ENCODE results near the gene PHIP. TPM values are rescaled to one million over a fixed set of nuclear protein-coding genes. Genes with fewer than 3 reads are reported as not detected.

The PHIP gene
- total RNA-seq, 4 donors from 2014 or later = 20.2 to 65.2 (median 25.1) TPM

DNA sequence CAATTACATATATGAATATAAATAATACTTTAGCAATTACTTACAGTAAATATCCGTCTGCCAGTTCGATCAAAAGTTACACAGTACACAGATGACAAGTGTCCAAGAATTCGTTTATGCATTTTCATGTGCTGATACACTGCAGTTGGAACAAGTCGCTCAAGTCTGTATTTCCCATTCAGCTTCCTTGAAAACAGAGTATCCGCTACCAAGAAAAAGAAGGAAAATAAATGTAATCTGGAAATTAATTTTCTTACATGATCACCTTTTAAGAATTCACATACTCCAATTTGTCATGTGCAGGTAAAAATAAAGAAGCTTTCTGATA lies 35.3 kb downstream of the PHIP start:
- H3K27me3 ChIP-seq = no peaks in the 10 kb centered on the region
- no peak overlapping the region for H3K4me3 ChIP-seq
- H3K4me1 ChIP-seq = no peaks in the 10 kb centered on the region
- TF ChIP-seq POLR2A (IDR thresholded peaks at IDR 0.05) = no peak
- TF ChIP-seq, protein P1, sequence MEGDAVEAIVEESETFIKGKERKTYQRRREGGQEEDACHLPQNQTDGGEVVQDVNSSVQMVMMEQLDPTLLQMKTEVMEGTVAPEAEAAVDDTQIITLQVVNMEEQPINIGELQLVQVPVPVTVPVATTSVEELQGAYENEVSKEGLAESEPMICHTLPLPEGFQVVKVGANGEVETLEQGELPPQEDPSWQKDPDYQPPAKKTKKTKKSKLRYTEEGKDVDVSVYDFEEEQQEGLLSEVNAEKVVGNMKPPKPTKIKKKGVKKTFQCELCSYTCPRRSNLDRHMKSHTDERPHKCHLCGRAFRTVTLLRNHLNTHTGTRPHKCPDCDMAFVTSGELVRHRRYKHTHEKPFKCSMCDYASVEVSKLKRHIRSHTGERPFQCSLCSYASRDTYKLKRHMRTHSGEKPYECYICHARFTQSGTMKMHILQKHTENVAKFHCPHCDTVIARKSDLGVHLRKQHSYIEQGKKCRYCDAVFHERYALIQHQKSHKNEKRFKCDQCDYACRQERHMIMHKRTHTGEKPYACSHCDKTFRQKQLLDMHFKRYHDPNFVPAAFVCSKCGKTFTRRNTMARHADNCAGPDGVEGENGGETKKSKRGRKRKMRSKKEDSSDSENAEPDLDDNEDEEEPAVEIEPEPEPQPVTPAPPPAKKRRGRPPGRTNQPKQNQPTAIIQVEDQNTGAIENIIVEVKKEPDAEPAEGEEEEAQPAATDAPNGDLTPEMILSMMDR (IDR thresholded peaks at IDR 0.05) = no peak
- no peak overlapping the region for H3K27ac ChIP-seq
- peaks cover 0 to 21% (median 0%) of the 10 kb centered on the region in 3 donors for H3K36me3 ChIP-seq
- H3K9me3 ChIP-seq = no peaks in the 10 kb centered on the region
- no peak for DNase-seq

DNA sequence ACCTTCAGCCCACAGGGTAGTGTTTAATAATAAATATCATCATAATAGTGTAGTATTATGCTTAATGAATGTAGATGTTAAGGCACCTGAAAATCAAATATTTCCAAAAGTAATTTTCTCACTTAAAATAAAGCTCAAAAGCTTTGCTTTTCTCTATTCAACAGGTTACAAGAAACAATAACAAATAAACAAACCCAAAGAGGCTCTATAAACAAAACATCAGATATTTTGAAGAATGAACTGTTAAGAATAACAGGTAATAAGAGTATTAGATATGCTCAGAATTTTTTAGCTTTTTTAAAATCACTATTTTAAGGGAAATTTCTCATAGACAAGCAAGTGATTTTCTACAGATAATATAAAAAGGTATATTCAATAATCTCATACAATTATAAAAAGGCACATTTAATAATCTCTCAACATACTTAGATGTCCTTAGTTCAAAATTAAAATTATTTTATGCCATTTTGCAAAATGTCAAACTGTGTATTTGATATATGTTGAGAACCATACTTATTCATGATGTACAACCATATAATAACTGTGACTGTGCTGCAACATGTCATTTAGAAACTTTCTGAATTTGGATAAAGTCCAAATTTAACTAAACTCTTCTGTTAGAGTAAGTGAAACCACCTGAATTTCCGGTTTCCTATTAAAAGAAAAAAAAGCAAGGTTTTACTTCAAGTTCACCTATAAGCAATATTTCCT lies 35.8 kb downstream of the PHIP start:
- H3K27ac ChIP-seq = no peak overlapping the region
- no peak for DNase-seq
- no peaks in the 10 kb centered on the region for H3K27me3 ChIP-seq
- no peak overlapping the region for H3K4me3 ChIP-seq
- H3K9me3 ChIP-seq = no peaks in the 10 kb centered on the region
- TF ChIP-seq, protein P1 (IDR thresholded peaks at IDR 0.05) = no peak
- TF ChIP-seq POLR2A (IDR thresholded peaks at IDR 0.05) = no peak
- H3K36me3 ChIP-seq = peaks cover 0 to 26% (median 0%) of the 10 kb centered on the region in 3 donors
- no peaks in the 10 kb centered on the region for H3K4me1 ChIP-seq

DNA sequence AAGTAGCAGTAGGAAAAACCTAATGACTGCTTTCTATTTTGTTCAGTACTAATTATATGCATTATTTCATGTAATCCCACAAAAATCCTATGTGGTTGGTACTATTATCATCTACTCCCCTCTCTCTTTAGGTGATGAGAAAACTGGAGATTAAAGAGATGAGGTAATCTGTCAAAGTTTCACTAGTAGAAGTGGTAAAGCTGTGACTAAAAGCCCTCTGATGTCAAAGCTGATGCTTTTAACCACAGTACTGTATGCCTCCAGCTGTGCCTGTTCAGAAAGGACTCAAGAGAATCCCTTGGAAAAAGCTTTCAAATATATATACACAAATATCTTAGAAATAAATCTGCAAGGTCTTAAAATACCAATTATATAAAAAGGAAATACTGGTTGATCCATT lies 38.0 kb downstream of the PHIP start:
- Histone ChIP-seq H3K36me3 (peaks cover 0 to 26% (median 0%) of the 10 kb centered on the region in 3 donors), H3K4me1 (no peaks in the 10 kb centered on the region), H3K27ac (no peak overlapping the region), H3K27me3 (no peaks in the 10 kb centered on the region), H3K9me3 (no peaks in the 10 kb centered on the region), H3K4me3 (no peak overlapping the region)
- no peak for DNase-seq
- TF ChIP-seq POLR2A (IDR thresholded peaks at IDR 0.05) = no peak
- TF ChIP-seq, protein P1 (IDR thresholded peaks at IDR 0.05) = no peak

DNA sequence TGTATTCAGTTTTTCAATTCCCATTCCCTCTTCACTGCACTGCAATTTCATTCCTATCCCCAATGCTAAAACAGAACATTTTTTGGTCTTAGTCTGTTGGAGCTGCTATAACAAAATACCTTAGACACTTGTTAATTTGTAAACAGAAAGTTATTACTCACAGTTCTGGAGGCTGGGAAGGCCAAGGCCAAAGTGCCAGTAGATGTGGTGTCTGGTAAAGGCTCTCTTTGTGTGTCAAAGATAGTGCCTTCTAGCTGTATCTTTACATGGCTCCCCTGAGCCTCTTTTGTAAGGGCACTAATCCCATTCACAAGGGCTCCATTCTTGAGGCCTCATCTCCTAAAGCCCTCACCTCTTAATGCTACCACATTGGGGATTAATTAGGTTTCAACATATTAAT lies 40.0 kb downstream of the PHIP start:
- H3K27ac ChIP-seq = no peak overlapping the region
- H3K4me3 ChIP-seq = no peak overlapping the region
- no peaks in the 10 kb centered on the region for H3K27me3 ChIP-seq
- peaks cover 0 to 26% (median 0%) of the 10 kb centered on the region in 3 donors for H3K36me3 ChIP-seq
- no peak for TF ChIP-seq POLR2A (IDR thresholded peaks at IDR 0.05)
- TF ChIP-seq, protein P1 (IDR thresholded peaks at IDR 0.05) = no peak
- no peak for DNase-seq
- H3K4me1 ChIP-seq = no peaks in the 10 kb centered on the region
- no peaks in the 10 kb centered on the region for H3K9me3 ChIP-seq

DNA sequence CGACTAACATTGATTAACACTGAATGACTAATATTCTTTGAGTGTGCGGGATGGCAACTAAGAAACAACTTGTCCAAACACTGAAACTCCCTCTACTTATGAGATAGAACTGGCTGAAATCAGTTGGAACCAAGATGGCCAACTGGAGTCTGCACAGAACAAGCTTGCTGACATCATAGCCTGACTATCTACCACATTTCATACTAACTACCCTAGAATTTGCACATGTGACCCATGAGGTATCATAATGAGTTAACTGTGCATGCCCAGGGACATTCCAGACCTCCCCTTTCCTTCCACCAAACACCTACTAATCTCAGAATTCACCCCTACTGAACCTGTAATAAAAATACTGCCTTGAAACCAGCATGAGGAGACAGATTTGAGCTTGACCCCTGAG lies 43.2 kb downstream of the PHIP start:
- Histone ChIP-seq H3K27ac (no peak overlapping the region), H3K9me3 (no peaks in the 10 kb centered on the region), H3K4me1 (no peaks in the 10 kb centered on the region), H3K36me3 (peaks cover 0 to 18% (median 0%) of the 10 kb centered on the region in 3 donors), H3K4me3 (no peak overlapping the region), H3K27me3 (no peaks in the 10 kb centered on the region)
- TF ChIP-seq, protein P1 (IDR thresholded peaks at IDR 0.05) = no peak
- TF ChIP-seq POLR2A (IDR thresholded peaks at IDR 0.05) = no peak
- no peak for DNase-seq

Measured in Peyer's patch (tissue), 4 donors.